Bone marrow (tissue), 2 donors: ENCODE measurements around the gene BCL2L13.
A peak's percentile ranks its signal among the peaks of the same experiment; 100 is the strongest.
"Not testable (repeated sequence)": the region's sequence is repeated elsewhere in the genome, so short reads cannot be mapped to it uniquely, and the experiment has no call there.

Experiments
- DNase-seq, 2 donors: peaks; one replicate each; lab custom pipeline; 2025; lab: John Stamatoyannopoulos, UW

The BCL2L13 gene

GRCh38 chr22:17761138-17761488 is 122.6 kb downstream of the BCL2L13 start:
- no peak for DNase-seq

- peak in 1 of 2 donors; percentile 13 for DNase-seq
Measured at GRCh38 chr22:17763442-17763841, 124.9 kb downstream of the BCL2L13 start.

- no peak for DNase-seq
Measured at GRCh38 chr22:17764036-17764435, 125.5 kb downstream of the BCL2L13 start.

- DNase-seq: not testable (repeated sequence)
Measured at GRCh38 chr22:17764852-17765251, 126.3 kb downstream of the BCL2L13 start.

- no peak for DNase-seq
Measured at GRCh38 chr22:17767233-17768065, 128.9 kb downstream of the BCL2L13 start.

- DNase-seq: no peak
Measured at GRCh38 chr22:17769013-17769715, 130.6 kb downstream of the BCL2L13 start.

GRCh38 chr22:17769716-17770082 is 131.1 kb downstream of the BCL2L13 start:
- DNase-seq: no peak

GRCh38 chr22:17770180-17771077 is 131.9 kb downstream of the BCL2L13 start:
- DNase-seq: no peak

GRCh38 chr22:17772249-17772957 is 133.8 kb downstream of the BCL2L13 start:
- no peak for DNase-seq

GRCh38 chr22:17772958-17773605 is 134.5 kb downstream of the BCL2L13 start:
- no peak for DNase-seq

- no peak for DNase-seq
Measured at GRCh38 chr22:17773606-17774205, 135.1 kb downstream of the BCL2L13 start.

- DNase-seq: peak in 1 of 2 donors; percentile 42
Measured at GRCh38 chr22:17774206-17774925, 135.8 kb downstream of the BCL2L13 start, which contains the start of gene BID. Gene BID, minus strand, starts transcription at chr22:17774469. Its CDS starts 24,353 bp downstream, at chr22:17750116.

- DNase-seq: no peak
Measured at GRCh38 chr22:17774926-17775685, 136.5 kb downstream of the BCL2L13 start.

GRCh38 chr22:17775781-17776465 is 137.4 kb downstream of the BCL2L13 start:
- DNase-seq: no peak

GRCh38 chr22:17777005-17777716 is 138.6 kb downstream of the BCL2L13 start:
- peak; percentile 61 to 67 for DNase-seq

GRCh38 chr22:17777717-17778044 is 139.1 kb downstream of the BCL2L13 start:
- no peak for DNase-seq

- DNase-seq: no peak
Measured at GRCh38 chr22:17778412-17778976, 139.9 kb downstream of the BCL2L13 start.
